ENCODE measurements around the gene RAB9B.
A peak's percentile ranks its signal among the peaks of the same experiment; 100 is the strongest.

Gene RAB9B

DNA sequence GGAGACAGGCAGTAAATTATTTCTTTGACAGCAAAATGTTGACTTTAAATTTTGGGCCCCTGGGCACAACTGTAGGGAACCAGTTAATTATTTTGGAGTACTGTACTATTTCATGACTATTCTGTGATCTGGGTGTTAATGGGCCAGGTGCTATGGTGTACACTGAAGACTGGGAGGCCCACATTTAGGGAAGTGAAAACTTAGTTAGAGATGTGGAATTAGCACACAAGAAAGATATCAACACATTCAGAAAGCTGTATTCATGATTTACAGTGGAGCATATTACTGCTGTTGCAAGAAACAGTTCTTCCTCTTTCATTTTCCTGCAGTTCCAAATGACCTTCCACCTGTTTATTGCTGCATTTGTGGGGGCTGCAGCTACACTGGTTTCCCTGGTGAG is 43.1 kb downstream of the RAB9B start:
- Histone ChIP-seq H3K27ac (ENCODE audit: low read depth, low read length) (no peak overlapping the region), H3K27me3 (ENCODE audit: control insufficient read depth, insufficient read depth, low read length) (peaks cover 15% of the 10 kb centered on the region; the same call in 1 of the 2 replicates)

DNA sequence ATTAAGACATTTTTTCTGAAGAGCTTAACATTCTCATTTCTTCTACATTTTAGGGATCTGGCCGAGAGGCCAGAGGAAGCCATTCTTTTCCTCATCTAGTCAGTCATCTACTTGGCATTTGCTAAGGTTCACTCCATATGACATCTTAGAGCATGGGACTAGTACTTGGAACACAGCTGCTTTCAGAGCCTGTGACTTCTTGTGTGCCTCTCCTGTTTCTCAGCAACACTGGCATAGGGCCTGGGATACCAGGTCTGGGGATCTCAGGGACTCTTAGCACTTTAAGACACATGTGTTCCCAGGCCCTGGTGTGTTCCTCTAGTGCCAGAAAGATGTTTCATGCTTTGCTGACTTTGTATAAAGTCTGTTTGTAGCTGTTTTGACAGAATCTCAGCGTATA is 48.1 kb downstream of the RAB9B start:
- Histone ChIP-seq H3K27ac (ENCODE audit: low read depth, low read length) (no peak overlapping the region), H3K4me3 (ENCODE audit: low read depth, low read length) (no peak overlapping the region), H3K9me3 (ENCODE audit: control insufficient read depth, insufficient read depth, low read depth, low read length) (no peaks in the 10 kb centered on the region), H3K36me3 (ENCODE audit: control insufficient read depth, insufficient read depth, low read length) (peaks cover 83% of the 10 kb centered on the region), H3K9ac (ENCODE audit: low read length) (no peak overlapping the region), H3K4me1 (ENCODE audit: control insufficient read depth, insufficient read depth, low read length) (peaks cover 6% of the 10 kb centered on the region; the same call in 1 of the 2 replicates), H3K27me3 (ENCODE audit: control insufficient read depth, insufficient read depth, low read length) (peaks cover 8% of the 10 kb centered on the region; the same call in 1 of the 2 replicates)

More for the DNA sequence above, 43.1 kb downstream of the RAB9B start:
- H3K9ac ChIP-seq (ENCODE audit: low read length): no peak overlapping the region
- H3K36me3 ChIP-seq (ENCODE audit: control insufficient read depth, insufficient read depth, low read length): peaks cover 76% of the 10 kb centered on the region
- H3K9me3 ChIP-seq (ENCODE audit: control insufficient read depth, insufficient read depth, low read depth, low read length): no peaks in the 10 kb centered on the region
- no peak overlapping the region for H3K4me3 ChIP-seq (ENCODE audit: low read depth, low read length)
- peaks cover 5% of the 10 kb centered on the region; the same call in 1 of the 2 replicates for H3K4me1 ChIP-seq (ENCODE audit: control insufficient read depth, insufficient read depth, low read length)

DNA sequence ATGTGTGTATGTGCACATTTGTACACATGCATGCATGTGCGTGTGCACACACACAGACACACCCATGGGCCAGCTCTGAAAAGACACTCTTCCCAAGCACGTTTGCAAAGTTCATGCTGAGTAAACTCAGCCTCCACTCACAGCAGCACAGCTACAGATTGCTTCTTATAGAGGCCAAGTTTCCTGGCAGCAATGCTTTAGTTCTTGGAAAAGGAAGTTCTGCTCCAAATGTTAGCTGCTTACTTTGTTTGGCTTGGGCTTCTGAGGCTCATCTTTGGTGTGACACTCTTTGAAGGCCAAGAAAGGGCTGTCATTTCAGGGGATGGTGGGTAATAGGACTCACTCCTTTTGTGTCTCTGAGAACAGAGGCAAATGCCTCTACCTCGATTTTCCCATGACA is 48.9 kb downstream of the RAB9B start:
- Histone ChIP-seq H3K36me3 (ENCODE audit: control insufficient read depth, insufficient read depth, low read length) (peaks cover 81% of the 10 kb centered on the region), H3K9me3 (ENCODE audit: control insufficient read depth, insufficient read depth, low read depth, low read length) (no peaks in the 10 kb centered on the region), H3K27me3 (ENCODE audit: control insufficient read depth, insufficient read depth, low read length) (peaks cover 4% of the 10 kb centered on the region; the same call in 1 of the 2 replicates), H3K27ac (ENCODE audit: low read depth, low read length) (no peak overlapping the region), H3K9ac (ENCODE audit: low read length) (no peak overlapping the region), H3K4me3 (ENCODE audit: low read depth, low read length) (no peak overlapping the region), H3K4me1 (ENCODE audit: control insufficient read depth, insufficient read depth, low read length) (peaks cover 6% of the 10 kb centered on the region; the same call in 1 of the 2 replicates)

DNA sequence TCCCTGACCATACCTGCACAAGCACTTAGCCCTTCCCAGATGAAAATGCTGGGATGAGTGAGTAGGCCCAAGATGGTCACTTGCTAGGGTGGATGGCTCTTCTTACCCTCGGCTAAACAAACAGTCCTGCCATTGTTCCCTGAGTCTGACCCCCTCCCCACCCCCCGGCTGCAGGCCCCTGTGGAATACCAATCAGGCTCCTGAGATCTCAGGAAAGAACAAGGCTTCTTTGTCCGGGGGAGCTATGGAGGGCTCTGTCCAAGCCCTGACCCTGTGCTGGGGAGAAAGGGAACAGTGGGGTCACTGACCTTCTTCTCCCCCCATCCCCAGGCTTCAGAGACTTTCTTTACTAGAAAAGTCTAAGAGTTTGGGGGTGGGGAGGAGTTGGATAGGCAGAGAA is 49.4 kb downstream of the RAB9B start:
- peaks cover 7% of the 10 kb centered on the region; the same call in 1 of the 2 replicates for H3K4me1 ChIP-seq (ENCODE audit: control insufficient read depth, insufficient read depth, low read length)
- H3K36me3 ChIP-seq (ENCODE audit: control insufficient read depth, insufficient read depth, low read length): peaks cover 81% of the 10 kb centered on the region
- H3K9ac ChIP-seq (ENCODE audit: low read length): no peak overlapping the region
- H3K27ac ChIP-seq (ENCODE audit: low read depth, low read length): no peak overlapping the region
- no peak overlapping the region for H3K4me3 ChIP-seq (ENCODE audit: low read depth, low read length)
- H3K9me3 ChIP-seq (ENCODE audit: control insufficient read depth, insufficient read depth, low read depth, low read length): no peaks in the 10 kb centered on the region
- H3K27me3 ChIP-seq (ENCODE audit: control insufficient read depth, insufficient read depth, low read length): peaks cover 2% of the 10 kb centered on the region; the same call in 1 of the 2 replicates

DNA sequence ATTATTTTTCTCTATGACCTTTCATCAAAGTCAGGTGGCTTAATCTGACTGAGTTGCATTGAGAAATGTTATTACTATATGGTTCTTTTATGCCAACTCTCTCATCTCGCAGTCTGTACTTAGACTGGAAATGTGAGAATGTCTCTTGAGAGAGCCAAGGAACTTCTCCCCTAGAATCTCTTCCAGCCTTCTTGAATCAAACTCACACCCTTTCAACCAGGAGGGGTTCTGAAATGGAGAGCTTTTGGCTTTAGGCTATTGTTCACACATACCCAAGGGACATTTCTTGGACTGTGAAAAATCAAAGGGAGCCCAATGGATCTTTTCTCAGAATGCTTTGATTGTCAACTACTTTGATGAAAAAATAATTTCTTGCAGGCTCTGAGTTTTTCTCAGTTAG is 50.4 kb downstream of the RAB9B start:
- Histone ChIP-seq H3K9me3 (ENCODE audit: control insufficient read depth, insufficient read depth, low read depth, low read length) (no peaks in the 10 kb centered on the region), H3K36me3 (ENCODE audit: control insufficient read depth, insufficient read depth, low read length) (peaks cover 76% of the 10 kb centered on the region), H3K4me1 (ENCODE audit: control insufficient read depth, insufficient read depth, low read length) (peaks cover 11% of the 10 kb centered on the region; the same call in 1 of the 2 replicates), H3K4me3 (ENCODE audit: low read depth, low read length) (no peak overlapping the region), H3K27me3 (ENCODE audit: control insufficient read depth, insufficient read depth, low read length) (peaks cover 2% of the 10 kb centered on the region; the same call in 1 of the 2 replicates), H3K27ac (ENCODE audit: low read depth, low read length) (no peak overlapping the region), H3K9ac (ENCODE audit: low read length) (no peak overlapping the region)

DNA sequence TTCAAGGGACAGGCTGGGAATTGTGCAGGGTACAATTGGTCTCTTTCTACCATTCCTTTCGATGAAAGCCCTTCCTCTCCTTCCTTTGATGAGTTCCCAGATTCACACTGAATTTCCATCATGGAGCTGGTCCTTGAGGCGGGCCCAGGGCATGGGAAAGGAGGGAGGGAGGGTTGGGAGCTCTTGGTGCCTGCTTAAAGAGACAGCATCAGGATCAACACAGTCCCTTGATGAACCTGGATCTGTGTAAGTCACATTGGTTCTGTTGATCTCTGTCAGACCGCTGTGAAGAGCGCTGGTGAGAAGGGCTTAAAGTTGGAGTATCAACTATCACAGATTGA is 51.0 kb downstream of the RAB9B start:
- Histone ChIP-seq H3K4me1 (ENCODE audit: control insufficient read depth, insufficient read depth, low read length) (peaks cover 16% of the 10 kb centered on the region; the same call in 1 of the 2 replicates), H3K4me3 (ENCODE audit: low read depth, low read length) (no peak overlapping the region), H3K27me3 (ENCODE audit: control insufficient read depth, insufficient read depth, low read length) (peaks cover 2% of the 10 kb centered on the region; the same call in 1 of the 2 replicates), H3K27ac (ENCODE audit: low read depth, low read length) (no peak overlapping the region), H3K9me3 (ENCODE audit: control insufficient read depth, insufficient read depth, low read depth, low read length) (no peaks in the 10 kb centered on the region), H3K9ac (ENCODE audit: low read length) (no peak overlapping the region), H3K36me3 (ENCODE audit: control insufficient read depth, insufficient read depth, low read length) (peaks cover 69% of the 10 kb centered on the region)

DNA sequence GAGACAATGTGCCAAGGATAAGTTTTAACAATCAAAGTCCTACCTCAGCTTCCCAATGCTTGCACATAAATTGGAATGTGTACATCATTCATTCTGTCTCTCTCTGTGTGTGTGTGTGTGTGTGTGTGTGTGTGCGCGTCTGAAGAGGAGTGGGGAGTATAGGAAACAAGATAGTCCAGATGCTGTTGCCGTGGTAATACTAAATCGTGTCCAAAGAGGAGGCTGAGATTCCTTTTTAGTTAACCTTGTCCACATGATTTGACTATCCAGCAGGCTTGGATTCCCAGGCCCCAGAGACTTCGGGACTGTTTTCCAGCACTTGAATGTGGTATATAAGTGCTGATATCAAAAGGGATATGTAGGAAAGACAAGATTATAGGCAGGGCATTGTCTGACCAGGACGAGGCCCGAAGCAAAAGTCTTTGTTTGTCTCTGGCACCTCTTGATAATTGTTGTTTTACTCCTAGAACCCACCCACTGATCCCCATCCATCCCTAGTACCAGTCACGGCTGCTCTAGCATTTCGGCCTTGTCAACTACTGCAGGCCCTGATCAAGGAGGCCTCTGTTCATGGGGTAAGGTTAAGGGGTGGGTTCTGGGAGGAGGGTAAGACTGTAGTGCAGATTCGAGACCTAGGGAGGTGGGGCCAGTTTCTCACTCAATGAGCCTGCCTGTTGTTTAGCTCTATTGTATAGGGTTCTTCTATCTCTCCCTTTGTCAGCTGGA is 51.6 kb downstream of the RAB9B start:
- H3K9me3 ChIP-seq (ENCODE audit: control insufficient read depth, insufficient read depth, low read depth, low read length): no peaks in the 10 kb centered on the region
- peaks cover 21% of the 10 kb centered on the region; the same call in 1 of the 2 replicates for H3K4me1 ChIP-seq (ENCODE audit: control insufficient read depth, insufficient read depth, low read length)
- no peak overlapping the region for H3K27ac ChIP-seq (ENCODE audit: low read depth, low read length)
- no peak overlapping the region for H3K4me3 ChIP-seq (ENCODE audit: low read depth, low read length)
- H3K36me3 ChIP-seq (ENCODE audit: control insufficient read depth, insufficient read depth, low read length): peaks cover 65% of the 10 kb centered on the region
- no peaks in the 10 kb centered on the region; the same call in 1 of the 2 replicates for H3K27me3 ChIP-seq (ENCODE audit: control insufficient read depth, insufficient read depth, low read length)
- H3K9ac ChIP-seq (ENCODE audit: low read length): no peak overlapping the region

DNA sequence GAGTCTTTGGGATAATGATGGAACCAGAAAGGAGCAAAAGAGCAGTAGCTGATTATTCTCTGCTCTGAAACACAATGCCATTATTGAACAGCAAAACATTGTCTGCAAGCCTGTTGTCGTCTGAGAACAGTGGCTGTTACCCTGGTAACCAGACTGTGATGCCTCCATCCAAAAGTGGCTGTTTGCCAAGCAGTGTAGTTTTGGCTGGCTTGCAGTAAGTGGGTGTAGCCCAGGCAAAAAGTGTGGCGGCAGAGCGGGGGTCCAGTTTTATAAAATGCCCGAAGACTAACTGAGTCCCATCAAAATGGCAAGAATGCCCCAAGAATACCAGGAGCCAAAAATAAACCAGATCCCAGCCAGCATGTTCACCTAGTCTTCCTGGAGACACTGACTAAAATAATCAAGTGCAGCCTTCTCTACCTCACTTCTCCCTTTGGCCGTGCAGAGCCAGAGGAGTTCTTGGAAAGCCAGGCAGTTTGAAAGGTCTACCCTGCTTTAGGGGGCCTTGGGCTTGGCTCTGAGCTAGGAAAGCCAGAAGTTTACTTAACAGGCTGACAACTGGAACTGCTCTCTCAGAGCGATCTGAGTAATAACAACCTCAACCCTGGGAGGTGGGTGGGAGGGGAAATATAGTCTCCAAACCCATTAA is 52.8 kb downstream of the RAB9B start:
- no peak overlapping the region for H3K27ac ChIP-seq (ENCODE audit: low read depth, low read length)
- H3K9ac ChIP-seq (ENCODE audit: low read length): no peak overlapping the region
- no peaks in the 10 kb centered on the region for H3K9me3 ChIP-seq (ENCODE audit: control insufficient read depth, insufficient read depth, low read depth, low read length)
- H3K4me3 ChIP-seq (ENCODE audit: low read depth, low read length): no peak overlapping the region
- H3K27me3 ChIP-seq (ENCODE audit: control insufficient read depth, insufficient read depth, low read length): no peaks in the 10 kb centered on the region; the same call in 1 of the 2 replicates
- peaks cover 56% of the 10 kb centered on the region for H3K36me3 ChIP-seq (ENCODE audit: control insufficient read depth, insufficient read depth, low read length)
- H3K4me1 ChIP-seq (ENCODE audit: control insufficient read depth, insufficient read depth, low read length): peaks cover 31% of the 10 kb centered on the region; the same call in 1 of the 2 replicates

DNA sequence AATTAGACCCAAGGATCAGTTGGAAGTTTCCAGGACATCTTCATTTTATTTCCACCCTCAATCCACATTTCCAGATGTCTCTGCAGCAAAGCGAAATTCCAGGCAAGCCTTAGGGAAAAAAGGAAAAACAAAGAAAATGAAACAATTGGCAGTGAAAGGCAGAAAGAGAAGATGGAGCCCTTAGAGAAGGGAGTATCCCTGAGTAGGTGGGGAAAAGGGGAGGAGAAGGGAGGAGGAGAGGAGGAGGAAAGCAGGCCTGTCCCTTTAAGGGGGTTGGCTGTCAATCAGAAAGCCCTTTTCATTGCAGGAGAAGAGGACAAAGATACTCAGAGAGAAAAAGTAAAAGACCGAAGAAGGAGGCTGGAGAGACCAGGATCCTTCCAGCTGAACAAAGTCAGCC is 55.5 kb downstream of the RAB9B start, which contains the start of gene PLP1:
PLP1 (plus strand) TSS at position 295 of the 400 bp plus-strand sequence. CDS start 156 bp downstream, outside the sequence.
- Histone ChIP-seq H3K36me3 (ENCODE audit: control insufficient read depth, insufficient read depth, low read length) (peaks cover 37% of the 10 kb centered on the region), H3K4me3 (ENCODE audit: low read depth, low read length) (peak within 1 kb of the TSS; percentile 34; the same call in 1 of the 2 replicates), H3K4me1 (ENCODE audit: control insufficient read depth, insufficient read depth, low read length) (peaks cover 51% of the 10 kb centered on the region; the same call in 1 of the 2 replicates), H3K9me3 (ENCODE audit: control insufficient read depth, insufficient read depth, low read depth, low read length) (no peaks in the 10 kb centered on the region), H3K27ac (ENCODE audit: low read depth, low read length) (no peak within 1 kb of the TSS), H3K27me3 (ENCODE audit: control insufficient read depth, insufficient read depth, low read length) (no peaks in the 10 kb centered on the region; the same call in 1 of the 2 replicates), H3K9ac (ENCODE audit: low read length) (no peak within 1 kb of the TSS)

DNA sequence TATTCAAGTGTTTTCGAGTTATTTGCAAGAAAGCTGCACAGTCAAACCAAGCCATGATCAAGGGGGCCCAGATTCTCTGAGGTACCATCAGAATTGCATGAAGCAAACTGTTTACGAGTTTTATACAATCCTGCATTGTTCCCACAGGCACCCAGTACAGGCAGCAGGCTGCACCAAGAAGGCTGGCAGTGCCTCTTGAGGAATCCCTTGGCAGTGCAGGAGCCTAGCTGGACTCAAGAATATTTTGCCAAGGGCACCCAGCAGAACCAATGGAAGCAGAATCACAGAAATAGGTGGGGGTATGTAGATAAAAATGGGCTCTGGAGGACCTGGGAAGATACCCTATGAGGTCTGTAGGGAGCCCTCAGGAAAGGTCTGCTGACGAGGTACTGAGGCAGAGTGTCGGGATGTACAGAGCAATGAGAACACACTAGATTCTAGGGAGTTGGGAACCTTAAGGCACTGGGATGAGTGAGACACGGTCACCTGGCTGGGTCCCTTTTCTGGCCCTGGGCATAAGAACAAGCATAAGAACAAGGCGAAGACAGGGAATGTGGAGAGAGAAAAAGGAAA is 57.9 kb downstream of the RAB9B start:
- Histone ChIP-seq H3K4me1 (ENCODE audit: control insufficient read depth, insufficient read depth, low read length) (peaks cover 70% of the 10 kb centered on the region; the same call in 1 of the 2 replicates), H3K4me3 (ENCODE audit: low read depth, low read length) (no peak overlapping the region)

More for the DNA sequence above, 57.9 kb downstream of the RAB9B start:
- no peak overlapping the region for H3K27ac ChIP-seq (ENCODE audit: low read depth, low read length)
- H3K36me3 ChIP-seq (ENCODE audit: control insufficient read depth, insufficient read depth, low read length): peaks cover 17% of the 10 kb centered on the region
- no peaks in the 10 kb centered on the region; the same call in 1 of the 2 replicates for H3K27me3 ChIP-seq (ENCODE audit: control insufficient read depth, insufficient read depth, low read length)
- H3K9ac ChIP-seq (ENCODE audit: low read length): no peak overlapping the region
- no peaks in the 10 kb centered on the region for H3K9me3 ChIP-seq (ENCODE audit: control insufficient read depth, insufficient read depth, low read depth, low read length)
